ENCODE results near the gene SORCS1. TPM values are rescaled to one million over a fixed set of nuclear protein-coding genes. Genes with fewer than 3 reads are reported as not detected.

The SORCS1 gene
- total RNA-seq, 1 experiment from 2014 or later, result not detected

DNA sequence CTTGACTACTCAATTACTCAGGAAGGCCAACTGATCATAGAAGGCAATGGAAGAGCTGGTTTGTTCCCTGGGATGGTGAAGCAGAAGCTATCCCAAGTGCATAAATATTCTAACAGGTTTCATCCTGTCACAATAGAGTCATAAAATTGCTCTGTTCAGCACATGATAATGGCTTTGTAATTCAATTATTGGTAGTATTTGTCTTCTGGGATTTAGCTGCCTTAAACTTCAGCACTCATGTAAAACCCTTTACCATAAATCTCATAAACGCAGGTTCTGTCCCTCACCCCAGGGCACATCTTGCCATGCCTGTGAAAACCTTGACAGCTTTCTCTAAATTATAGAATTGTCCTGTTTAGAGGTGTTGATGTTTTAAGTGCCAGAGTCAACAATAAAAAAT lies 417.6 kb downstream of the SORCS1 start:
- no peak for DNase-seq (ENCODE audit: low spot score)

DNA sequence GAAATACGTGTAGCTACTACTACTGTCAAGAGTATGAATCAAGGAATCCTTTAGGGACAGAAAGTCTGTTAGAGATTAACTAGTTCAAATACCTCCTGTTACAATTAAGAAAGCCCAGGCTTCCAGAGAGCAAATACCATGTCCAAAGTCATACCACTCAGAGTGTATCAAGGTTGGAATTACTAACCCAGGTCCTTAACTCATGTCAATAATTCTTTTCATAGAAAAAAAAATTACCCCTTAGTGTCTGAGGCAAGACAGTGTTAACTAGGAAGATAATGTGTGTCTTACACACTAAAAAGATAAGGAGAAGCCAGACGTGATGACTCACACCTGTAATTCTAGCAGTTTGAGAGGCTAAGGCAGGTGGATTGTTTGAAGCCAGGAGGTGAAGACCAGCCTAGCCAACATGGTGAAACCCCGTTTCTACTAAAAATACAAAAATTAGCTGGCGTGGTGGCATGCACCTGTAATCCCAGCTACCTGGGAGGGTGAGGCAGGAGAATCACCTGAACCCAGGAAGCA lies 423.4 kb downstream of the SORCS1 start:
- DNase-seq (ENCODE audit: low spot score), result no peak

DNA sequence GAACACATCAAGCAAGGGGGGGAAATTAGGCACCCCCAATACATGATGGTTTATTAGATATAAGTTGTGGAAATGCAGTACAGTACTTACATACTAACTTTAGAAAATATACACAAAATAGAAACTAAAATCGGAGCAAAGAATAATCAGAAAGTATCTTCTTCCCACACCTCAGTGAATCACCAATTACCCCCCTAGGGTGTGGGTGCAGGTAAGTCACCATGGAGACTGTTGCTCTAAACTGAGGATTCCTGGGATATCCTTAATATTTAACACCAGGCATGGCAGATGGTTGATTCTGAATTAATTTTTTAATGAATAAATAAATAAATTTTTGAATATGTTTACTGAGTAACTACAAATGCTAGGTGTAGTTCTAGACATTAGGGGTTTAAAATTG lies 424.4 kb downstream of the SORCS1 start:
- no peak for DNase-seq (ENCODE audit: low spot score)

DNA sequence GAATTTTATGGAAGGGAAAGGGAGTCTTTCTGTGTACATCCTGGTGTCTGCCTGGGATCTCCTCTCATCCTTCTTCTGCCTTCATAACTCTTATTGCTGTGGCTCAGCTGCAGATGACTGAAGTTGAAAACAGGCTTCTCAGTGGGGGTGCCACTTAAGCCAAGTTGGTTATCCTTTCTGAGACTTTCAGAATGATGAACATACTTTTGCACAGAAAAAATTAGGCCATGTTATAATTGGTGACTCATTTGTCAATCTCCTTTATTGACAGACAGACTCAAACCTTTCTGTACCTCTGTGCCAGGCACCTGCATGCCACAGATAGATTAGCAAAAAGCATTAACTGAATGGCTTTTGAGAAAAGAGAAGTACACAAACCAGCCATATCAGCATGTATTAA lies 430.3 kb downstream of the SORCS1 start:
- DNase-seq (ENCODE audit: low spot score), result no peak

DNA sequence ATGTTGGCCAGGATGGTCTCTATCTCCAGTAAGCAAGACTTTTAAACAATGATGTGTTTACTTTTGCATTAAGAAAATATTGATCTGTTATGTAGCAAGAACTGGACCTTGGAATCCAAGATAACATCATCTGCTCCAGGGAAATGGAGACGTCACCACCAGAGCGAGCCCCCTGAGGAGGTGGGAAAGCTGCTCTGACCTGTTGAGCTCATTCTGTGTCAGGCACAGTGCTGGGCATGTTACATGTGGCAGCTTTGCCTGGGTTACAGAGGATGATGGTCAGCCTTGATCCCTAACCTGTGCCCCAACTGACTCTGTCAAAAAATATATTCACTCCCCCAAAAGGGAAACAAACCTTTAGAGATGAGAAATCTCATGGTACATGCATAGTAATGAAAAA lies 436.3 kb downstream of the SORCS1 start:
- DNase-seq (ENCODE audit: low spot score), result no peak

DNA sequence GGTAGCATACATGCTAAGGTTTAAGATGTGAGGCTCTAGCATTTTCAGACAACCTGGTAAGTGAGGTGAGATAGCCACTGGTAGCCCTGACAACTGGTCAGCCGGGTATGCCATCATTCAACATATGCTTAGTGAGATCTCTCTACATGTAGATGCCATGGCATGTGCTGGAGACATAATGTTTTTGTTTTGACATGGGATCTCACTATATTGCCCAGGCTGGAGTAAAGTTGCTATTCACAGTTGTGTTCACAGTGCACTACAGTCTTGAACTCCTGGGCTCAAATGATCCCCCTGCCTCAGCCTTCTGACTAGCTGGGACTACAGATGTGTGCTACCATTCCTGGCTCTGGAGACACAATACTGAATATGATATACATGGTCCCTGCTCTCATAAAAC lies 437.3 kb downstream of the SORCS1 start:
- DNase-seq (ENCODE audit: low spot score), result no peak

DNA sequence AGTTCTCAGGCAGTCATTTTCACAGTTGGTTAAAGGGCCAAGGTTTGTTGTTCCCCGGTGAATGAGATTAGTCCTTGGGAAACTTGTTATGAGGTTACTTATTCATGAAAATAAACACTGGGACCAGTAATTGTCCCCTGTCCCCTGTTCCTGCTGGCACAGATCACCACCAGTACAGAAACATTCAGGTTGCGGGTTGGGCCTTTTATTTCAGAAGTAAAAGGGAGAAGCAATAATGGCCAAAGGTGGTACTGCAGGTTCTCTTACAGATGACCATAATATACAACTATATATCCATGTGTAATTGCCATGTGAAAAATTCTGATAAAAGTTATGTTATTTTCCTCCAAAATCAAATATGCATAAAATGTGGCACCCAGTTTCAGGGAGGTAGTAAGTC lies 442.0 kb downstream of the SORCS1 start:
- DNase-seq (ENCODE audit: low spot score), result peak; percentile 19

DNA sequence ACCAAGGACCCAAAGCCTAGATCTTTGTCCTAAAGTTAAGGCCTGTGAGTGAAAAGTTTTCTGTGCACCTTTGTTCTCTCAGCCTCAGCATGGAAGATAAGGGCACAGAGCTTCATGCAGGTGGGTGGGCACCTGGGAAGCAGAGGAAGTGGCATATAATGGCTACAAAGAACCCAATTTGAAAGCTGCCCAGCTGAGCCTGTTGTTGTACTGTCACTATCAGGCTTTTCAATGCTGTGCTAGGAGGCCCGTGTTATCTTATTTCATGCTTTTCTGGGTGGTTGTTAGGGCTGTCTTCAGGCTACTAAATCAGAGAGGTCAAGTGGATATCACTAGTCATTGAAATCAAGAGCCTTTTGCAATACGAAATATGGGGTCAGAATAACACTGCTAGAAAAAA lies 443.8 kb downstream of the SORCS1 start:
- no peak for DNase-seq (ENCODE audit: low spot score)

DNA sequence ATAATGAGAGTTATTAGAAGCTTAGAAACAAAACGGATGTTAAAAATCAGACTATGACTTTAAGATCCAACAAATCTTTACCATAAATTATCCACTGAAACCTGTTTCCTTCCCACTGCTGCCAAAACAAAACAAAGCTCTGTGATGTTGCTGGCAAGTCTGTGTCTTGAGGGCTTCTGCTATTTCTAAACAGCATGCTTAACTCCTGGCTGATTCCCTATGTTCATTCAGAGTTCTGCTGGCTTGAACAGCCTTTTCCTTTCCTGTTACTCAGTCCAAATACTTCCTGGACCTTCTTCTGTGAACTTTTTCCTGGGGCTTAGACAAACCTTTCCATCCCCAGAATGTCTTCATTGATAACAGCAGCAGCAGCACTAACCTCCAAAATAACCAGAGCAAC lies 448.1 kb downstream of the SORCS1 start:
- no peak for DNase-seq (ENCODE audit: low spot score)

DNA sequence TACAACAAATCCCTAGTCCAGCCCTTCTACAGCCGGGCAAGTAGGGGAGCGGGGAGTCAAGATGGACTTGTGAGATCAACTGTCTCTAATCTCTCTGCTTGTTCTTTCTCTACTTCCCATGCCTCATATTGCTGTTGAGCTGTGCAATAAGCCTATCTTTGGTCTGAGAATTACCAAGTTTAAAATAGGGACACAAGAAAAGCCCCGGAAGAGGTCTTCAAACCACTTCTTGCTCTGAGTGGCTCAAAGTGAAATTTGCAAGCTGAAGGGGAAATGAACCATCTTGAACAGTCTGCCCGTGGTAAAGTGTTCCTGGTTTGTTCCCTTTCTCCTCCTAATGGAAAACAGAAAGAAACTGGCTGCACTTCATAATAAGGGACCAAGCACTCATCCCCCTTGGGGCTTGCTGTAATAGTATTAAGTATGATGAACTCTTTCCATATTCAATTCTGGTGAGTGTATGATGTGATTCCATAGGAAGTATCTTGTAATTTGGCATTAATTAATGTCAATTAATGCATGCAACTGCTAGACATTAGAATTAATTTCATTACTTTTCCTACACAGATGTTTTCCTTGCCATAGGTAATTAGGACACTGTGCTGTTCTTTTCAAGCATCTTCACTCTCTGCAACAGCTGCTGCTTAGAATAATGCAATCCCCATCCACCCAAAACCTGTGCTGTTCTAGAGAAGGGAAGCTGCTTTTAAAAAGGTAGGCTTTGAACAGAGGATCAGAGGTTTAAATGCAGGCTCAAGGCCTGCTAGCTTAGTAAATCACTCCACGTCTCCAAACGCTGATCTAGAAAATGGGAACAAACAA lies 449.6 kb downstream of the SORCS1 start:
- no peak for DNase-seq (ENCODE audit: low spot score)

DNA sequence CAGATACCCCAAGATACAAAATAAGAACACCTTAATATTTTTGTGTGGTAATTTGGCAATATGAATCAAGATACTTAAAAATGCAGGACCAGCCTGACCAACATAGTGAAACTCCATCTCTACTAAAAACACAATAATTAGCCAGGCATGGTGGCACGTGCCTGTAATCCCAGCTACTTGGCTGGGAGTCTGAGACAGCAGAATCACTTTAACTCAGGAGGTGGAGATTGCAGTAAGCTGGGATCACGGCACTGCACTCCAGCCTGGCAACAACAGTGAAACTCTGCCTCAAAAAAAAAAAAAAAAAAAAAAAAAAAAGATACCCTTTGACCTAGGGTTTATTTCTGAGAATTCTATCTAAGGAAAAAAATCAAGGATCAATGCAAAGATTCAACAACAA lies 450.7 kb downstream of the SORCS1 start:
- DNase-seq (ENCODE audit: low spot score), result no peak

DNA sequence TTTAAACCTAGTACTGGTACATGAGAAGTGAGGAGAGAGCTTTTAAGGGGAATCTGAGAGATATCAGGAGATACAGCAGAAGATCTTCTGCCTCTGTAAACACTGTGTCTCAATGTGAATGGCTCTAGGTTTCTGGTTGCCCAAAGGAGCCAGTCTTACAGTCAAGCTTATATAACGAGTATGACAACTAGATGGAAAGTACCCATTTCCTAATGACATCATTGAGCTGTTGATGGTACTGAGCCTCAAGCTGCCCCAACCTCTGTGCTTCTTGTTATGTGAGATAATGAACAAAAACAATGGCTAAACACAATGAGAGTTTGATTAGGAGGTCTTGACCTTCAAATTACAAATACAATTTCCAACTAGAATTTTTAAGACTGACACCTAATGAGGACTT lies 451.5 kb downstream of the SORCS1 start:
- no peak for DNase-seq (ENCODE audit: low spot score)

DNA sequence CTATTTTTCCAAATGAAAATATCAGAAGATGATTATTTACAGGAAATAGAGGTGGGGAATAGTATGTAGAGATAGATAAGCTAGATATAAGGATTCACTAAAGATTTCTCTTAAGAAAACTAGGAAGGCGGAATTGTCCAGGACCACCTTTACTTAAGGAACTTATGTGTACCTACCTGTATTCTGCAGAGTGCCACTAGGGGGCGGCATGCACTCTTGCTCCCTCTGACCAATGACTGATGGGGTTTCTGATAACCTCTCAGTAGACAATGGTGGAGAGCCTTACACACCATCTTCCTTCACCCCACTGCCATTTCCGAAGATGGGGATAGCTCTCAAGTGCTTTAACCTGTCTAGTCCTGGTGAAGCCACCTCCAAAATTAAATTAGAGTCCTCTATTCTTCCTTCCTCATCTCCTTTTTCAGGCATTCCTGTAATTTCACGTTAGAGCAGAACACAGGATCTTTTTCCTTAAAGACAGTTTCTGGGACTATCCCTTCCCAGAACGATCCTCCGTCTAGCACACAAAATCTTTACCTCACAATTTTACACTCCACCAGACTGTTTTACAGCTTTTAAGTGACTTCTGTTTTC lies 453.1 kb downstream of the SORCS1 start:
- DNase-seq (ENCODE audit: low spot score), result peak; percentile 69

DNA sequence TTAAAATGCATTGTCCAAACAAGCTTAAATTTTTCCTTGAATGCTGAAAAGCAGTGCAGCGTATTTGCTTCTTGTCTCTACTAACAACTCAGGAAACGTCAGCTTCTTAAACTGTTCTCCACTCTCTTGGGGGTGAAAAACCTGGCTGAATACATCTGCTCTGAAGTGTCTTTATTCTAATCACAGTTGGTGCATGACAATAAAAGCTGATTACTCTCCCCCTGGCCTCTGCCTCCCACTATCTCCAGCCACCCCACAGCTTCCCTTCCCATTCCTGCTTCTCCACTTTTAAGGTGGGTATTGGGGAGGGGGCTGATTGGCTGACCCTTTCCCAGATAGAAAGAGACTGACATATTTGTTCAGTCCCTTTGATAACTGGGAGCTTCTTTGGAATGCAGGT lies 456.0 kb downstream of the SORCS1 start:
- DNase-seq (ENCODE audit: low spot score), result no peak

DNA sequence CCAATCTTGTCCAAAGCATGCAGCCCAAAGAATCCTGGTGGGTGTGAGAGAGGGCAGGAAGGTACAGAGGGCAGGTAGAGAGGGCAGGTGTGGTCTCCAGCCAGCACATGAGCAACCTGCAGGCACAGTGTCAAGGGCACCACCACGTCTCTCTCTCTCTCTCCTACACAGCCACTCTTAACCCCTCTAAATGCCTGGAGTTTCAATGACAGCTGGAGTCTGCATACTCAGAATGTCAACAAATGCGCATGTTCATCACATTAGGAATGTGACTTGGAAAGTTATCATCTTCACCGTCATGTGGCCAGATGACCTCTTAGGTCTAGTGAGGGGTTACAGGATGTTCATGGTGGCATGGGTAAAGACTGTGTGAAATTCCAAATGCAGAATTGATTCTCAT lies 456.8 kb downstream of the SORCS1 start:
- no peak for DNase-seq (ENCODE audit: low spot score)

DNA sequence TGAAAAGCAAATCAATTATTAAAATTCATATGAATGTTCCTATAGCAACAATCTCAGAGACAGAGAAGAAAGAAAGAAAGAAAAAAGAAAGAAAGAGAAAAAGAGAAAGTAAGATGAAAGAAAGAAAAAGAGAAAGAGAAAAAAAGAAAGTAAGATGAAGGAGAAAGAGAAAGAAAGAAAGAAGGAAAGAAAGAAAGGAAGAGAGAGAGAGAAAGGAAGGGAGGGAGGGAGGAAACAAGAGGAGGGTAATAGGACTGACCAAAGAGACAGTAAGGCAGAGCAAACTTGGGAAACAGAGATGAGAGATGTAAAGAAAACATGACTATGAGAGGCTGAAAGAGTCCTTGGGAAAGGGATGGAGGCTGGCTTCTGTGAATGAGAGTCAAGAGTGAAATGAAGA lies 458.4 kb downstream of the SORCS1 start:
- no peak for DNase-seq (ENCODE audit: low spot score)

DNA sequence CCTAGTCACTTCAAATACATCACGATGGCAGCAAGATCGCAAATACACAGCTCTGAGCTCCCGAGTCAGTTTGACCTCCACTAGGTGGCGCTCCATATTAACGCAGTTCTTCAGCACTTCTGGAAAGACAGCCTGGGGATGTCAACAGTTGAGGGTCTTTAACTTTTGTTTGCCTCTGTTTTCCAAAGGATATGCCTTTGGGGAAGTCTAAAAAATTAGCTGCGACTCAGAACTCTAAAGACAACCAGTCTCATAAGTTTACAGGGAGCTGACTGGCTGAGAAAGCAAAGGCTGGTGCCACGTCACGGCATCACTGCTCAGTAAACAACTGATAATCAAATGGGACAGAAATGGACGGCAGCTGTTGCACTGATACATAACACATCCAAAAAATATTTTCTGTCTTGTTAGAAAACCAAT lies 458.8 kb downstream of the SORCS1 start:
- peak; percentile 71 for DNase-seq (ENCODE audit: low spot score)

DNA sequence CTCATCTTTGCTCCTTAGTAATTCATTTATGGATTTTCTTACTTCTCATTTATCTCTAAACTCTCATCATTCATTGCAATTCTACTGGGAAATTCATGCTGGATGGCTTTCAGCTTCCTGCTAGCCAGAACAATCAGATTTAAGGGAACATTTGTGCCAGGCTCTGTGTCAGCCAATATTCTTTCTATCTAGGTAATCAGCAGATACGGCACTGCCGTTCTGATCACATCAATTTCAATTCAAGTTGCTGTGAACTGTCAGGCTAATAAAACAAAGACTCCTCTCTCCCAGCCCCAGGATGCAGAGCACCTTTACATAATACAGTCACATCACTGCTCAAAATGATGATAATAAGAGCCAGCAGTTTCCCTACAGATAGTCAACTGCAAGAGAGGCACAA lies 468.3 kb downstream of the SORCS1 start:
- DNase-seq (ENCODE audit: low spot score), result no peak

DNA sequence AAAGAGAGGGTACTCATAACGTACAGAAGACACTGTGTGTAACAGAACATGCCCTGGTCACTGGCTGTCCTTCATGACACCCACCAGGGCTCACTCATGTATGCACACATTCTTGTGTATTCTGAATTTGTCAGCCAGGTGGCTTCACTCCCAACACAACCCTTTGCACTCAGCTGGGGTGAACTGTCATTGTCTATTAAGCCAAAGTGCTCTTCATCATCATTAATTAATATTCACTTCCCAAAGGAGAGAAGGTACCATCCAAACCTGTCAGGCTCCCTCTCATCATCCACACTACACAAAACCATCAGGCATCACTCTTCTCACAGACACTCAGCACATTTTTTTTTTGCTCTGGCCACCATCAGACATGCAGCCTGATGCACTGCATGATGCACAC lies 469.8 kb downstream of the SORCS1 start:
- DNase-seq (ENCODE audit: low spot score), result no peak

DNA sequence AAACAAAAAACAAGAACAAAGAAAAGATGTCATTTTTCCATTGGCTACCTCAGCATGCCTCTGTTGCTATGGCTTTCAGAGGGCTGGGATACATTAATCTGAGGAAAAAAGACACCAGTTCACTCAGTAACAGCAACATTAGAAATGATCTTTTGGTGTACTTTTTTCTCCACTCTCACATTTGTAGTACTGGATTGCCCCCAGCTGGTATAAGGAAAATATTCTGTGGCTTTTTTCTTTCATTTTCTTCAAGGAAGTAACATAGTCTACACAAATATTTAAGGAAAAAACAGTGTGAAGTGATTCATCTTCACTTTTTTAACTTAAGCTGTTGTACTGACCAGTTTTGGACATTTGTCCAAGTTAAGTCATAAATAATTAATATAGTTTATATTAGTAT lies 482.3 kb downstream of the SORCS1 start:
- no peak for DNase-seq (ENCODE audit: low spot score)

DNA sequence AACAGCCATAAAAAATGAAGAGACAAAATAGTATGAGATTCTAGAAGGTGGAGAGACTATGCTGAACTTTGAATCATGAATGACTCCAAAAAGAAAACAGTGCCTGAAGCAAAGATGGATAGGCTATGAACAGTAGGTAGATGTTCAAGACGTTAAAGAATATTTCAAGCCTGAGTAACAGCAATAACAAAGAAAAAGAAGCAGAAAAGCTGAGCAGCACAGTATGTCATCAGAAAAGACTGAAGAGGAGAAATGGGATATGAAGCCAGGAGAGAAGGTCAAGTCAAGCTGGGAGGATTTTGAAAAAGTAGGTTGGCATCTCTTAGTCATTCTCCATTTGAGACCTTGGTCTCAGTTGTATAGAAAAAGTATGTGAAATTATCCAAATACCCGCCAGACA lies 484.4 kb downstream of the SORCS1 start:
- no peak for DNase-seq (ENCODE audit: low spot score)

DNA sequence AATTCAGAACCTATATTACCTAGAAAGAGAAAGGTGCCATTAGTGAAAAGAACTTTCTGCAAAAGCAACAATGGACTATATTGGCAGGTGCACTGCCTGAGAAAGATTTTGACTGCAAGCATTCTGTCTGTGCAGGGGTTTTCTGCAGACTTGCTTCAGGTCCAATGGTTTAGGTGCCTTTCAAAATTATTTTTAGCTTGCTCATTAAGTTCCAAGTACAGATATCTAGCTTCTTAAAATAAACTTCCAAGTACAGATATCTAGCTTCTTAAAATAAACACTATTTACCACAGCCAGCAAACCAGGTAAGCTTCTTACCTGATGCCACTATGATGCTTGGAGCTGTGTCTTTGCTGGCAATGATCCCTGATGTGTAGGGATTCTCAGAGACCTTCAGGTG lies 485.2 kb downstream of the SORCS1 start:
- DNase-seq (ENCODE audit: low spot score), result no peak

DNA sequence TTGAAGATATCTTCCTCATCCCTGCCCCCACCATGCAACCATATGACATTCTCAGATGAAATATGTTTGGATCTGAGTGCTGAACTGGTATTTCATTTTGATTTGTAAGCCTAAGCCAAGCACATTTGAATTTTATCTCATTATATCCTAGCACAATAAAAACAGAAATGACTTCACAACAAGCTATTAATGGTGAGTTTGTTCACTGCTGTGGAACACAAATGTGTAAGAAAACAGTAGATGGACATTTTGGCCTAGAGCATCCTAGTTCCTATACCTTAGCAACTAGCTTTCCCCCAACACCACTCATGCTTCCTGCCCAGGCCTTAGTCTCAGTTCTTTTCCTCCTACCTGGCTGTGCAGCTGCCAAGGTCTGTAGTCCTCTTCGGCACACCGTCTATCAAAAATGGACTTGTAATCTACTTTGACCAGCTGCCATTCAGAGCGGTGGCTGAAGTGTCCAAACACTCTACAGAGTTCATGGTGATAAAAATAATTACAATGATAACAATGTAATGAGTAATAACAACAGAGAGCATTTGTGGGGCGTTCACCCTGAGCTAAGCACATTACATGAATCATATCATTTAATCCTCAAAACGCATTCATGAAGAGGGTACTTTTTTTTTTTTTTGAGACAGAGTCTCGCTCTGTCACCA lies 491.9 kb downstream of the SORCS1 start:
- DNase-seq (ENCODE audit: low spot score), result no peak
